Glutamatergic neuron (in vitro differentiated cells): ENCODE data around the gene GAGE12F. TPM values are rescaled to one million over a fixed set of nuclear protein-coding genes. Genes with fewer than 3 reads are reported as not detected.

ENCODE experiments used
- DNase-seq: peaks from one replicate; pipeline ENCODE4 v3.0.0; 2022
- H3K27ac Mint-ChIP-seq: one replicate; pipeline ENCODE4 v1.8.0; 2020; ENCODE audit warnings: mild to moderate bottlenecking, mixed read lengths, inconsistent platforms; ENCODE audit not compliant: unreplicated experiment
- H3K27me3 Mint-ChIP-seq: one replicate; pipeline ENCODE4 v1.8.0; 2020; ENCODE audit warnings: mild to moderate bottlenecking, moderate library complexity, mixed read lengths, inconsistent platforms; ENCODE audit not compliant: unreplicated experiment
- H3K36me3 Mint-ChIP-seq: one replicate; pipeline ENCODE4 v1.8.0; 2020; ENCODE audit warnings: mild to moderate bottlenecking, mixed read lengths, inconsistent platforms; ENCODE audit not compliant: unreplicated experiment
- H3K4me1 Mint-ChIP-seq: one replicate; pipeline ENCODE4 v1.8.0; 2020; ENCODE audit warnings: mild to moderate bottlenecking, low read depth, mixed read lengths, inconsistent platforms; ENCODE audit not compliant: unreplicated experiment
- H3K4me3 Mint-ChIP-seq: one replicate; pipeline ENCODE4 v1.8.0; 2020; ENCODE audit warnings: mild to moderate bottlenecking, mixed read lengths, inconsistent platforms; ENCODE audit not compliant: unreplicated experiment
- H3K9me3 Mint-ChIP-seq: one replicate; pipeline ENCODE4 v1.8.0; 2020; ENCODE audit warnings: mild to moderate bottlenecking, moderate library complexity, mixed read lengths, inconsistent platforms; ENCODE audit not compliant: unreplicated experiment
- CTCF ChIP-seq: fragments of 200-600 bp; sonication (generic); IDR thresholded peaks from one replicate; pipeline ENCODE4 v1.5.0; 2021; ENCODE audit not compliant: partially characterized antibody, unreplicated experiment
- total RNA-seq: library from RNA; stranded (reverse); fragmentation: NEBNext Ultra II Directional; extraction: Animal tissue kit (Norgen Biotek cat#: 25700); gene quantifications from one replicate; pipeline ENCODE4 v1.2.1, GENCODE V29; 2021; ENCODE audit not compliant: unreplicated experiment

GAGE12F gene
- total RNA-seq, 1 donor from 2014 or later = not detected

GRCh38 chrX:49610718-49611310 lies 50.2 kb downstream of the GAGE12F start:
- Mint-ChIP-seq H3K36me3 (no peaks in the 10 kb centered on the region), H3K4me1 (no peaks in the 10 kb centered on the region), H3K9me3 (peaks cover 2% of the 10 kb centered on the region), H3K27ac (no peak overlapping the region), H3K4me3 (no peak overlapping the region), H3K27me3 (no peaks in the 10 kb centered on the region)
- TF ChIP-seq CTCF = no peak
- no peak for DNase-seq

Other genes with a start within 250 kb of the GAGE12F start
- not detected for gene GAGE12J, start 238.8 kb upstream of the GAGE12F start, total RNA-seq
- gene GAGE13, start 229.3 kb upstream of the GAGE12F start, total RNA-seq = not detected
- not detected for gene GAGE12C, start 28.7 kb upstream of the GAGE12F start, total RNA-seq
- not detected for gene GAGE12D, start 19.1 kb upstream of the GAGE12F start, total RNA-seq
- not detected for gene GAGE12E, start 9.6 kb upstream of the GAGE12F start, total RNA-seq
- gene GAGE12G, start 9.6 kb downstream of the GAGE12F start, total RNA-seq = not detected
- gene GAGE12H, start 19.1 kb downstream of the GAGE12F start, total RNA-seq = not detected
- gene GAGE2A, start 28.7 kb downstream of the GAGE12F start, total RNA-seq = not detected
- gene GAGE1, start 38.2 kb downstream of the GAGE12F start, total RNA-seq = not detected
- not detected for gene PAGE1, start 135.1 kb downstream of the GAGE12F start, total RNA-seq